ENCODE results near the gene CHD1L.

Gene CHD1L

GRCh38 chr1:147264158-147264768 lies 21.8 kb downstream of the CHD1L start:
- no peak for TF ChIP-seq CTCF (IDR thresholded peaks at IDR 0.05; ENCODE audit: insufficient read depth, low read length, poor library complexity, severe bottlenecking)
- peaks cover 4% of the 10 kb centered on the region for H3K36me3 ChIP-seq (ENCODE audit: control insufficient read depth, insufficient read depth, low read length)
- H3K4me3 ChIP-seq (replicated peaks; ENCODE audit: low read depth, low read length), result no peak overlapping the region
- H3K27me3 ChIP-seq (replicated peaks; ENCODE audit: control insufficient read depth, insufficient read depth, low read length), result no peaks in the 10 kb centered on the region
- no peak for DNase-seq (ENCODE audit: extremely low read depth, insufficient read length)

DNA sequence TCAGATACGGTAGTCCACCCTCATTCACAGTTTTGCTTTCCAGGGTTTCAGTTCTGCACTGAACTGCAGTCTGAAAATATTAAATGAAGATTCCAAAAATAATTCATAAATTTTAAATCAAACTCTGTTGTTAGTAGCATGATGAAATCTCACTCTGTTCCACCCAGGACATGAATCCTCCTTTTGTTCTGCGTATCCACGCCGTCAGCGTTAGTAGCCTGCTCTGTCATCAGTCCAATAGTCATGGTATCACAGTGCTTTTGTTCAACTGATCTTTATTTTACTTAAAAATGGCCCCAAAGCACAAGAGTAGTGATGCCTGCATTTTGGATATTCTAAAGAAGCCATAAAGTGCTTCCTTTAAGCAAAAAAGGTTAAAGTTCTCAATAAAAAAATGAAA lies 23.9 kb downstream of the CHD1L start:
- Histone ChIP-seq H3K36me3 (ENCODE audit: control insufficient read depth, insufficient read depth, low read length) (peaks cover 4% of the 10 kb centered on the region), H3K27me3 (replicated peaks; ENCODE audit: control insufficient read depth, insufficient read depth, low read length) (no peaks in the 10 kb centered on the region), H3K4me3 (replicated peaks; ENCODE audit: low read depth, low read length) (no peak overlapping the region)
- no peak for TF ChIP-seq CTCF (IDR thresholded peaks at IDR 0.05; ENCODE audit: insufficient read depth, low read length, poor library complexity, severe bottlenecking)
- DNase-seq (ENCODE audit: extremely low read depth, insufficient read length), result no peak

GRCh38 chr1:147267711-147268110 lies 25.2 kb downstream of the CHD1L start:
- no peak for TF ChIP-seq CTCF (IDR thresholded peaks at IDR 0.05; ENCODE audit: insufficient read depth, low read length, poor library complexity, severe bottlenecking)
- Histone ChIP-seq H3K27me3 (replicated peaks; ENCODE audit: control insufficient read depth, insufficient read depth, low read length) (no peaks in the 10 kb centered on the region), H3K36me3 (ENCODE audit: control insufficient read depth, insufficient read depth, low read length) (peaks cover 4% of the 10 kb centered on the region), H3K4me3 (replicated peaks; ENCODE audit: low read depth, low read length) (no peak overlapping the region)
- DNase-seq (ENCODE audit: extremely low read depth, insufficient read length), result no peak

DNA sequence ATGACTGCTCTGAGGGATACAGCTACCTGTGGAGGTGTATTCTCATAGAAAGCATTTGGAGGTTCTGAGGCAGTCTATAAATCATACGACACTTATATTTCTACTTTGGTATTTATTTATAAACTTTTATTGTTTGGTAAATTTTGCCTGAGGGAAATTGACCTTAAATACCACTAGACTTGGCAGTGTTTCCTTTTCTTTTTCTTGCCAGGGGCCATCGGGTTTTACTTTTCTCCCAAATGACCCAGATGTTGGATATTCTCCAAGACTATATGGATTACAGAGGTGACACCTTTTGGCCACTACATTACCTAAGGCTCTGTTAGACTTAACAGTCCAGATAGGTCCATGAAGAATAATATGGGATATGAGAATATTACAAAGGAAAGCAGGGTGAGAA lies 28.2 kb downstream of the CHD1L start:
- Histone ChIP-seq H3K27me3 (replicated peaks; ENCODE audit: control insufficient read depth, insufficient read depth, low read length) (no peaks in the 10 kb centered on the region), H3K36me3 (ENCODE audit: control insufficient read depth, insufficient read depth, low read length) (peaks cover 3% of the 10 kb centered on the region), H3K4me3 (replicated peaks; ENCODE audit: low read depth, low read length) (no peak overlapping the region)
- DNase-seq (ENCODE audit: extremely low read depth, insufficient read length), result no peak
- no peak for TF ChIP-seq CTCF (IDR thresholded peaks at IDR 0.05; ENCODE audit: insufficient read depth, low read length, poor library complexity, severe bottlenecking)

DNA sequence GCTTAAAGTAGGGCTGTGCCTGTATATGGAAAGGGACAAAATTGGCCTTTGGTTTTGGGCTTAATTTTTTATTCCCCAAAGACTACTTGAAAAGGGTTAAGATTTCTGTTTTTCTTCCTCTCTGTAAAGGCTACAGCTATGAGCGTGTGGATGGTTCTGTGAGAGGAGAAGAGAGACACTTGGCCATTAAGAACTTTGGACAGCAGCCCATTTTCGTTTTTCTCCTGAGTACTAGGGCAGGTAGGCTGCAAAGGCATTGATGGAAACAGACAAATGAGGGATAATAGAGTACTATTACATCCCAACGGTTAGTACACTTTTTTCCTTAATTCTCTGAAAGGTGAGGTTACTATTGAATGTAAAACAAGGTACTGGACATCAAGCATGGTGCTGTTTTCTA lies 29.6 kb downstream of the CHD1L start:
- H3K36me3 ChIP-seq (ENCODE audit: control insufficient read depth, insufficient read depth, low read length), result peaks cover 7% of the 10 kb centered on the region
- no peak overlapping the region for H3K4me3 ChIP-seq (replicated peaks; ENCODE audit: low read depth, low read length)
- DNase-seq (ENCODE audit: extremely low read depth, insufficient read length), result no peak
- no peaks in the 10 kb centered on the region for H3K27me3 ChIP-seq (replicated peaks; ENCODE audit: control insufficient read depth, insufficient read depth, low read length)
- TF ChIP-seq CTCF (IDR thresholded peaks at IDR 0.05; ENCODE audit: insufficient read depth, low read length, poor library complexity, severe bottlenecking), result no peak
